Skin of body (tissue), 2 donors: Measurements from ENCODE around the gene C10orf71. TPM values are rescaled to one million over a fixed set of nuclear protein-coding genes. Genes with fewer than 3 reads are reported as not detected.

Experiments used
- DNase-seq: peaks from one replicate; lab custom pipeline; 2025; lab: John Stamatoyannopoulos, UW
- total RNA-seq: library from RNA; depleted of rRNA; stranded (reverse); fragments of >200 nt; gene quantifications from one replicate; pipeline ENCODE4 v1.2.3, GENCODE V29; 2014

Gene C10orf71
- total RNA-seq, 1 donor from 2014 or later: 2.2 TPM

DNA sequence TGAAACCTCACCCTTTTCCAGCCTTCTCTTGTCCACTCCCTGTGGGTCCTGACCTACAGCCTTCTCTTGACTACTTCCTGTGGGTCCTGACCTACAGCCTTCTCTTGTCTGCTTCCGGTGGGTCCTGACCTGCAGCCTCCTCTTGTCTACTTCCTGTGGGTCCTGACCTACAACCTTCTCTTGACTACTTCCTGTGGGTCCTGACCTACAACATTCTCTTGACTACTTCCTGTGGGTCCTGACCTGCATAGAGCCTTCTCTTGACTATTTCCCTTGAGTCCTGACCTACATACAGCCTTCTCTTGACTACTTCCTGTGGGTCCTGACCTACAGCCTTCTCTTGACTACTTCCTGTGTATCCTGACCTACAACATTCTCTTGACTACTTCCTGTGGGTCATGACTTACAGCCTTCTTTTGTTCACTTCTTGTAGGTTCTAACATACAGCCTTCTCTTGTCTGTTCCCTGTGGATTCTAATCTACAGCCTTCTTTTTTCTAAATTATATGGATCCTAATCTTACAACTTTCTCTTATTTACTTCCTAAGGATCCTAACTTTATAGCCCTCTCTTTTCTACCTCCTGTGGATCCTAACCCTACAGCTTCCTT lies 36.5 kb downstream of the C10orf71 start:
- DNase-seq: no peak

- no peak for DNase-seq
Observed at GRCh38 chr10:49338604-49339003, 39.6 kb downstream of the C10orf71 start.

DNA sequence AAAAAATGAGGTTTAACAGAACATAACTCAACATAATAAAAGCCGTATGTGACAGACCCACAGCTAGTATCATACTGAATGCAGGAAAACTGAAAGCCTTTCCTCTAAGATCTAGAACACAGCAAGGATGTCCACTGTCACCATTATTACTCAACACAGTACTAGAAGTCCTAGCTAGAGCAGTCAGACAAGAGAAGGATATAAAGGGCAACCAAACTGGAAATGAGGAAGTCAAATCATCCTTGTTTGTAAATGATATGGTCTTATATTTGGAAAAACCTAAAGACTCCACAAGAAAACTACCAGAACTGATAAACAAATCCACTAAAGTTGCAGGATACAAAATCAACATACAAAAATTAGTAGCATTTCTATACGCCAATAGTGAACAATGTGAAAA lies 45.9 kb downstream of the C10orf71 start:
- no peak for DNase-seq

- no peak for DNase-seq
Observed at GRCh38 chr10:49347342-49347741, 48.4 kb downstream of the C10orf71 start.

DNA sequence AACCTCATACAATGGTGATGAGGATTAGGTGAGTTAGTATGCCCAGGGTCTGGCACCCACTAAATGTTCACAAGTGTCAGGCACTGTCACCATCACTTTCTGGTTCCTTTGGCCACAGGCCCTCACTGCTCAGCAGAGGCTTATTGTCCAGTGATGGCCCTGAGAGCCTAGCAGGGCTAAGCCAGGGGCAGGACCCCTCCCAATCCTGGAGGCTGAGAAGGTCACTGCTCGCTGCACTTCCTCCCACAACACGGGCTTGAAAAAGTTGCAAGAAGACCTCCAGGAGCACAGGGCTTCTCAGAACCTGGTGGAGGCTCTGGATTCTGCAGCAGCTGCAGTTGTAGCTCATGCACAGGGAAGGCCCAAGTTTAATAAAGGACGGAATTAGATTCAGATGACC lies 48.9 kb downstream of the C10orf71 start:
- no peak for DNase-seq

DNA sequence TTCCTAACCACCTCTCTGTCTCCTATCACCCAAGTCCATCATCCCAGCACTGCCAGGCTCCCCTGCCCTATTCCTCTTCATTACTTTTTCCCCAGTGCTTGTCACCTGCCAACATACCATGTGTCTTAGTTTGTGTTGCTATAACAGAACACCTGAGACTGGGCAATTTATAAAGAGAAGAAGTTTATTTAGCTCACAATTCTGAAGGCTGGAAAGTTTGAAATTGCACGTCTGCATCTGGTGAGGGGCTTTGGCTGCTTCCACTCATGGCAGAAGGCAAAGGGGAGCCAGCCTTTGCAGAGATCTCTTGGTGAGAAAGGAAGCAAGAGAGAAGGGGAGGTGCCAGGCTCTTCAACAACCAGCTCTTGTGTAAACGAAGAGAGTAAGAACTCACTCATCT lies 49.6 kb downstream of the C10orf71 start:
- DNase-seq: no peak

GRCh38 chr10:49349390-49349789 lies 50.4 kb downstream of the C10orf71 start:
- no peak for DNase-seq

- no peak for DNase-seq
Observed at GRCh38 chr10:49350138-49350537, 51.2 kb downstream of the C10orf71 start.

DNA sequence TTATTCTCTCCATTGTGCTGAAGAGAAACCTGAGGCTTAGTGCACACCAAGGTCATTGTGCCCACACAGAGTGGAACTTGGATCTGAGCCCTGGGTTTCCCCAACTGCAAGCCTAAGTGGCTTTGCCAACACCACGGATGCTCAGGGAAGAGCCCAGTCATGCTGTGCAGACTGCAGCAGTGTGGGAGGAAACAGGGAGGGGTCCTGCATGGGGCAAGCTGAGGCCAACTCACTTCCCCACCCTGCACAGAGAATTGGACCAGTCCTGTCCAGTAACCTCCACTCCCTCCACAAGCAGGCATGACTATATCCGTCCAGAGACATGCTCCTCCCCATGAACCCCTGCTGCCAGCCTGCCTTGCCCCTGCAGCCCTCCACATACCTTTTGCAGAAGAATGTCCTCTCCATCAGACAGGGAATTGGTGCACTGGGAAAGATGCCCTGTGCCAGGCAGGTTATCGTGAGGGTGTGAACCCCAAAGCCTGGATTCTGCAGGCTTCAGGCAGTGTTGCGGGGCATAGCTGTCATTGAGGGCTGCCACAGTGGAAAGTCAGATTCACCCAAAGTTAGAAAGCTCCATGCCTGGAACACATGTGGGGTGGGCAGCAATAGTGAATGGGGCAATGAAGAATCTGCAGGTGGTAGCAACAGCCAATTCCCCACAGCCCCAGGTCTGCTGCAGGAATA lies 52.0 kb downstream of the C10orf71 start:
- DNase-seq: no peak

- no peak for DNase-seq
Observed at GRCh38 chr10:49351669-49352068, 52.7 kb downstream of the C10orf71 start.

DNA sequence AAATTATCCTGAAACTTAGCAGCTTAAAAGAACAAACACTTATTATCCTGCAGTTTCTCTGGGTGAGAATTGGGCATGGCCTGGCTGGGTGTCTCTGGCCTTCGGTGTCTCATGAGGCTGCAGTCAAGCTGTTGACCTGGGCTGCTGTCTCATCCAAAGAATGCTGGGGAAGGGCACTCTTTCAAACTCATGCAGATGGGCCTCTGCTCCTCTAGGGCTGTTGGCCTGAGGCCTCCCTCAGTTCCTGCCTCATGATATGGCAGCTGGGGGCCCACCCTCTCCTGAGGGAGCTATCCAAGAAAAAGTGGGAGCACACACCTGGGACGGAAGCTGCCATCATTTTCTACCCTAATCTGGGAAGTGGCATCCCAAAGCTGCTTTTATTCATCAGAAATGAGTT lies 53.4 kb downstream of the C10orf71 start:
- no peak for DNase-seq

DNA sequence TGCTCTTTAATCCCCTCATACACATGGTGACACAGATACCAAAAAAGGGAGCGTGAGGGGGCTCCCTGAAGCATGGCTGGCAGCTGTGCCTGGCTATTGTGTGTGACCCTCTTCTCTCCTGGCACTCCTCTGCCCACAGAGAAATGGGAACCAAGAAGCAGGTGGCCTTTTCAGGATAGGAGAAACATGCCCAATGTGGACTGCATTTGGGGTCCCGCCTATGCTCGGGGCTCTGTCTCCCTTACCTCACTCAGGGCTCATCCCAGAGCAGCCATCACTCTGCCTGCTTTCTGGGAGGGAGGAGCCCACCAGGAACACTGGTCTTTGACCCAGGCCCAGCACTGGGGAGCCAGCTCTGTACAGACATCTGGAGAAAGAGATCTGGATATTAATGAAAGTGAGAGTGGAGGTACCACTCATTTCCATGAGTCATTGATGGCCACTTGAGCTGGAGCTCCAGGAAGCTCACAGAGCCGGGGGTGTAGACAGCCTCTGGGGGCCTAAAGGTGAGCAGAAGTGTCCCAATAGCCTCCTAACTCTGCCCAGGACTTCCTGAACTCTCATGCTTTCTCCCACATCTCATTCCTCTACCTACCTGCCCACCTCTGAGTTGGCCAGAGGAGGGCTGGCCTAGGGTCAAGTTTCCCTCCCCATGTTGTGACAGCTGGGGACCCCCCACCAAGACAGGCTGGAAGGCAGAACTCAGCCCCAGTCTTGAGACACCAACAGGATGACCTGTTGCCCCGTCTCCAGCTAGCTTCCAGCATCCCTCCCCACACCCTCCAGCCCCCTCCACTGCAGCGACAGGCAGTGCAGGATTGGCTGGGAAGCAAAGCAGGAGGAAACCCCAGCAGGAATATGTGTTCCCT lies 54.3 kb downstream of the C10orf71 start:
- no peak for DNase-seq

DNA sequence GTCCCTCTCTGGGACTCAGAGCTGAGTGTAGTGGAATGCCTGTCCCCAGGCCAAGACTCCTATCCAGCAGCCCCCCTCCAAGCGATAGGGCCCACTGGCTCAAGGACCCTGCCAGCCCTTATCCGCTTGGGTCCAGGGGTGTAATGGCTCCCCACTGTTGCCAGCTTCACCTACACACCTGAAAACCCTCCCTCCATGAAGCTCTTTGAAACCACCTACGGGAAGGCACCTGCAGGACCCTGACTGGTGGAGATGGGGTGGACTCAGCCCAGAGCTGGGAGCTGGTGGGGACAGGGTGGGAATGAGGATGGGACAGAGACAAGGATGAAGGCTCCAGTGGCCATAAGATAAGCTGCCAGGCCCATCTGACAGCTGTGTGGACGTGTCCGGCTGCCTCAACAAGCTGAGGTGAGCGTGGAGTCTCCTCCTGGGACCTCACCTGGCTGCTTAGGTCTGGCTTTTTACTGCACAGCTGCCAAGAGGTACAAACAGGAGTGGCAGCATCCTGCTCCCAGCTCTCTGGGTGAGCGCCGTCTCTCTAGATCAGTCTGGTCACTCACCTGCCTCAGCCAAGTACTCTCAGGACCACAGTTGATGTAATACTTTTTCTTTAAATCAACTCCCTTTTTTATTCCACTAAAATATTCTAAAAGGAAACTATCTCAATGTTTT lies 55.1 kb downstream of the C10orf71 start:
- no peak for DNase-seq

DNA sequence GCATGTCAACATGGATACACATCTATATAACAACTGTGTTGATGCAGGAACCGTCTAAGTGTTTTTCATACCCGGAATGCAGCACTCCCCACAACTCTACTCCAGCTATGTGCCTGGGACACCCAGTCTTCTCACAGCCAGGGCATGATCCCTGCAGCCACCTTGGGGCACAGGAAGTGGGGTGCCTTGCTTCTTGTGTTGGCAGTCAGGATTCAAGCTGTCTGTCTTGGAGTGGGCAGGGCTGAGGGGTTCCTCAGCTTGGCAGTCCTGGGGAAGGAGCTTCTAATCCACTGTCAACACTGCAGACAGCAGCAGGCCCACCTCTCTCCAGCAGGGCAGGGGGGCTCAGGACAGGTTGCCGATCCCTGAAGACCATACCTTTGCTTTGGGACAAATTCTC lies 55.6 kb downstream of the C10orf71 start:
- no peak for DNase-seq

GRCh38 chr10:49355221-49355620 lies 56.3 kb downstream of the C10orf71 start:
- DNase-seq: no peak

GRCh38 chr10:49356181-49356580 lies 57.2 kb downstream of the C10orf71 start:
- DNase-seq: no peak

- no peak for DNase-seq
Observed at GRCh38 chr10:49356944-49357343, 58.0 kb downstream of the C10orf71 start.

DNA sequence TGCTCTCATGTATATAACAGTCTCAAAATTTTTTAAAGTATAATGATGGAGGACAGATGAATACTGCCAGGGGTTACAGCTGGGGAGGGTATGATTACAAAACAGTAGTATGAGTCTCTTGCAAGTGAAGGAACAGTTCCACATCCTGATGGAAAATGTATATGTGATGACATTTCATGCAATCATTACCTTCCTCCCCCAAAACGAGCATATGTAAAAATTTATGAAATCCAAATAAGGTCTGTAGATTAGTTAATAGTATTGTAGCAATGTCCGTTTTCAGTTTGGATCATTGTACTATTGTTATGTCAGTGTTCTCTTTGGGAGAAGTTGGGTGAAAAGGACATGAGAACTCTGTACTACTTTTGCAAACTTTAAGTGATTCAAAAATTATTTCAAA lies 58.9 kb downstream of the C10orf71 start:
- DNase-seq: no peak

- DNase-seq: peak; percentile 14
Observed at GRCh38 chr10:49359349-49360270, 60.6 kb downstream of the C10orf71 start.

DNA sequence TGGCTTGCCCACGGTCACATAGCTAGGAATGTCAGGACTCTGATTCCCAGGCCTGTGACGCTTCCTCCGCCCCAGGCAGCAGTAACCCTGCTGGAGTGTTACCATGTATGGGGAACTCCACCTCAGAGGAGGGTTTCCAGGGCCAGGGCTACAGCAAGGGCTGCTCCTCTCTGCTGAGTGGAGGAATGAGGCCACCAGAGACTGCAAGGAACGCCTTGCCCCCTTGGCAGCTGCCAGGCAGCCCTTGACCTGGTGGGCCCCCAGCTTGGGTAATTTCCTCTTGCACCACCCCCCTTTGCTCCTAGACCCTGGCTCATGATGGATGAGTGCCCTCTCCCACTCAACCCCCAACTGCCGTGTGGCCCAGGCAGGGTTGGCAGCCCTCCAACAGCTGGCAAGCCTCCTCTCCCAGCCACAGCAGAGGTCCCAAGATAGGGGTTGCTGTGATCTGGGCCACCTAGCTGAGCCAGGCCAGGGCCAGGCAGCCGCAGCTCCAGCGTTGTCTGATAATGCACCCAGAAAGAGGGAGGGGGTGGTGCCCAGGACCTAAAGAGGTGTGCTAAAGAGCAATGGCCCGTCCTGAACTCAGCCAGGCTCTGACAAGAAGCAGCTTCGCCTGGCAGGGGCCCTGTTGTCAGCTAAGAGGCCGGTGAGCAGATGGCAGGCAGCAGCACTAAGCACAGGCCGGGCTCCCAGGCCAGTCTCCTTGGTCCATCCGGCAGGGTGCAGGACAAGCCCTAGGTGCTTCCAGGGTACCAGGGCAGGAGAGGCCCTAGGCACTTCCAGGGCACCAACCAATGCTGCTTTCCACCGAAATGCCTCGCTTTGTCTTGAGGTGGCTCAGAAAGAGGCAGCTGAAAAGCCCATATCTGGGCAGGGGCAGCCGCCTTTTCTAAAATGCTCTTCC lies 61.6 kb downstream of the C10orf71 start:
- DNase-seq: no peak
